NCI-H446 (cell line): ENCODE results near the gene ASB1.
"Not testable (repeated sequence)": the region's sequence is repeated elsewhere in the genome, so short reads cannot be mapped to it uniquely, and the experiment has no call there.

Experiments used
- DNase-seq, 2 experiments: peaks; one replicate each; lab custom pipeline; 2025; lab: John Stamatoyannopoulos, UW

ASB1 gene

GRCh38 chr2:238404406-238405216, 22.1 kb upstream of the ASB1 start:
- DNase-seq, result no peak

- not testable (repeated sequence) for DNase-seq
Observed at GRCh38 chr2:238405217-238405555, 21.5 kb upstream of the ASB1 start.

- no peak for DNase-seq
Observed at GRCh38 chr2:238406221-238406997, 20.3 kb upstream of the ASB1 start.

GRCh38 chr2:238406998-238407285, 19.8 kb upstream of the ASB1 start:
- DNase-seq, result no peak

GRCh38 chr2:238407566-238407965, 19.2 kb upstream of the ASB1 start:
- no peak for DNase-seq

- no peak for DNase-seq
Observed at GRCh38 chr2:238408615-238409340, 17.9 kb upstream of the ASB1 start.

- DNase-seq, result no peak
Observed at GRCh38 chr2:238409341-238410199, 17.2 kb upstream of the ASB1 start.

GRCh38 chr2:238412067-238412767, 14.5 kb upstream of the ASB1 start:
- DNase-seq, result no peak

- no peak for DNase-seq
Observed at GRCh38 chr2:238413368-238413767, 13.4 kb upstream of the ASB1 start.

GRCh38 chr2:238415036-238415764, 11.5 kb upstream of the ASB1 start:
- no peak for DNase-seq

GRCh38 chr2:238415893-238416292, 10.8 kb upstream of the ASB1 start:
- no peak for DNase-seq

GRCh38 chr2:238418196-238418998, 8.3 kb upstream of the ASB1 start:
- no peak for DNase-seq

GRCh38 chr2:238418999-238419546, 7.7 kb upstream of the ASB1 start:
- no peak for DNase-seq

GRCh38 chr2:238420442-238420841, 6.3 kb upstream of the ASB1 start:
- no peak for DNase-seq

- no peak for DNase-seq
Observed at GRCh38 chr2:238420878-238421694, 5.6 kb upstream of the ASB1 start.

- no peak for DNase-seq
Observed at GRCh38 chr2:238421695-238422035, 5.1 kb upstream of the ASB1 start.

GRCh38 chr2:238422285-238422684, 4.4 kb upstream of the ASB1 start:
- DNase-seq, result no peak

GRCh38 chr2:238422940-238423339, 3.8 kb upstream of the ASB1 start:
- DNase-seq, result no peak
